ENCODE measurements around the gene HJV.
A peak's percentile ranks its signal among the peaks of the same experiment; 100 is the strongest.

The HJV gene

GRCh38 chr1:146039844-146040194 is 18.3 kb upstream of the HJV start:
- Histone ChIP-seq H3K36me3 (ENCODE audit: insufficient read depth, low read length) (no peaks in the 10 kb centered on the region), H4K20me1 (ENCODE audit: insufficient read depth, low read length) (no peaks in the 10 kb centered on the region), H3F3A (ENCODE audit: insufficient read depth, low read length) (0 out of 2 replicates have a peak, but pooled peaks cover 6% of the 10 kb centered on the region), H3K79me2 (ENCODE audit: insufficient read depth, low read length) (no peaks in the 10 kb centered on the region), H3K9ac (ENCODE audit: low read length) (no peak overlapping the region), H2AFZ (ENCODE audit: low read length) (no peak overlapping the region), H3K4me1 (ENCODE audit: insufficient read depth, low read length, severe bottlenecking) (peaks cover 13% of the 10 kb centered on the region), H3K27me3 (ENCODE audit: insufficient read depth, low read length) (no peaks in the 10 kb centered on the region), H3K4me2 (ENCODE audit: low read length) (no peak overlapping the region), H3K9me2 (ENCODE audit: low read depth, low read length) (no peaks in the 10 kb centered on the region), H3K27ac (ENCODE audit: low read depth, low read length, poor library complexity, severe bottlenecking) (no peak overlapping the region), H3K4me3 (ENCODE audit: low read depth, low read length, poor library complexity, severe bottlenecking) (no peak overlapping the region), H3K9me3 (ENCODE audit: low read length) (no peaks in the 10 kb centered on the region)
- TF ChIP-seq EZH2 (IDR thresholded peaks at IDR 0.05; ENCODE audit: borderline replicate concordance, low read length) (no peak), CTCF (IDR thresholded peaks at IDR 0.05; ENCODE audit: low read length) (no peak)

GRCh38 chr1:146036965-146037646 is 15.6 kb upstream of the HJV start:
- Histone ChIP-seq H3K9me3 (ENCODE audit: low read length) (no peaks in the 10 kb centered on the region), H2AFZ (ENCODE audit: low read length) (peak overlapping the region; percentile 14; the same call in 1 of the 2 replicates), H3F3A (ENCODE audit: insufficient read depth, low read length) (0 out of 2 replicates have a peak, but pooled peaks cover 6% of the 10 kb centered on the region), H3K27ac (ENCODE audit: low read depth, low read length, poor library complexity, severe bottlenecking) (peak overlapping the region; percentile 85), H3K36me3 (ENCODE audit: insufficient read depth, low read length) (no peaks in the 10 kb centered on the region), H3K9ac (ENCODE audit: low read length) (peak overlapping the region; percentile 72), H3K9me2 (ENCODE audit: low read depth, low read length) (no peaks in the 10 kb centered on the region), H3K4me1 (ENCODE audit: insufficient read depth, low read length, severe bottlenecking) (peaks cover 27% of the 10 kb centered on the region), H3K27me3 (ENCODE audit: insufficient read depth, low read length) (no peaks in the 10 kb centered on the region), H3K4me2 (ENCODE audit: low read length) (peak overlapping the region; percentile 88), H3K79me2 (ENCODE audit: insufficient read depth, low read length) (no peaks in the 10 kb centered on the region), H4K20me1 (ENCODE audit: insufficient read depth, low read length) (no peaks in the 10 kb centered on the region), H3K4me3 (ENCODE audit: low read depth, low read length, poor library complexity, severe bottlenecking) (peak overlapping the region; percentile 67)
- no peak for TF ChIP-seq EZH2 (IDR thresholded peaks at IDR 0.05; ENCODE audit: borderline replicate concordance, low read length)

GRCh38 chr1:146036241-146036964 is 14.9 kb upstream of the HJV start:
- H3F3A ChIP-seq (ENCODE audit: insufficient read depth, low read length) = 0 out of 2 replicates have a peak, but pooled peaks cover 6% of the 10 kb centered on the region
- TF ChIP-seq EZH2 (IDR thresholded peaks at IDR 0.05; ENCODE audit: borderline replicate concordance, low read length) (no peak), CTCF (IDR thresholded peaks at IDR 0.05; ENCODE audit: low read length) (no peak)

More at GRCh38 chr1:146036241-146036964, 14.9 kb upstream of the HJV start:
- H3K9ac ChIP-seq (ENCODE audit: low read length) = peak overlapping the region; percentile 72
- no peaks in the 10 kb centered on the region for H3K9me2 ChIP-seq (ENCODE audit: low read depth, low read length)
- H3K27ac ChIP-seq (ENCODE audit: low read depth, low read length, poor library complexity, severe bottlenecking) = peak overlapping the region; percentile 85
- peaks cover 27% of the 10 kb centered on the region for H3K4me1 ChIP-seq (ENCODE audit: insufficient read depth, low read length, severe bottlenecking)
- H3K9me3 ChIP-seq (ENCODE audit: low read length) = no peaks in the 10 kb centered on the region
- H3K4me2 ChIP-seq (ENCODE audit: low read length) = peak overlapping the region; percentile 88
- no peak overlapping the region for H2AFZ ChIP-seq (ENCODE audit: low read length)
- H3K4me3 ChIP-seq (ENCODE audit: low read depth, low read length, poor library complexity, severe bottlenecking) = peak overlapping the region; percentile 67
- no peaks in the 10 kb centered on the region for H3K36me3 ChIP-seq (ENCODE audit: insufficient read depth, low read length)
- H3K79me2 ChIP-seq (ENCODE audit: insufficient read depth, low read length) = no peaks in the 10 kb centered on the region
- no peaks in the 10 kb centered on the region for H3K27me3 ChIP-seq (ENCODE audit: insufficient read depth, low read length)
- no peaks in the 10 kb centered on the region for H4K20me1 ChIP-seq (ENCODE audit: insufficient read depth, low read length)

All from OCI-LY1 (cell line).